GM18519 (cell line): ENCODE measurements around the gene AOC1.

Experiments used
- ATAC-seq: cut with Tn5 transposase; IDR thresholded peaks from one replicate; pipeline ENCODE4 v1.9.1; 2021; ENCODE audit warnings: mild to moderate bottlenecking, moderate library complexity; ENCODE audit not compliant: unreplicated experiment, low FRiP score

AOC1 gene

GRCh38 chr7:150856303-150857275 is 4.3 kb downstream of the AOC1 start:
- ATAC-seq = no peak

- ATAC-seq = no peak
Measured at GRCh38 chr7:150857276-150858055, 5.1 kb downstream of the AOC1 start.

GRCh38 chr7:150858236-150859197 is 6.2 kb downstream of the AOC1 start:
- ATAC-seq = no peak

GRCh38 chr7:150860291-150860977 is 8.1 kb downstream of the AOC1 start:
- no peak for ATAC-seq

GRCh38 chr7:150860978-150861295 is 8.6 kb downstream of the AOC1 start:
- no peak for ATAC-seq

- ATAC-seq = no peak
Measured at GRCh38 chr7:150862356-150862755, 10.0 kb downstream of the AOC1 start.

GRCh38 chr7:150863946-150864345 is 11.6 kb downstream of the AOC1 start:
- no peak for ATAC-seq

- no peak for ATAC-seq
Measured at GRCh38 chr7:150866932-150867564, 14.7 kb downstream of the AOC1 start.

GRCh38 chr7:150867605-150868004 is 15.3 kb downstream of the AOC1 start:
- ATAC-seq = no peak

- no peak for ATAC-seq
Measured at GRCh38 chr7:150869467-150869866, 17.1 kb downstream of the AOC1 start.

GRCh38 chr7:150871601-150872000 is 19.3 kb downstream of the AOC1 start:
- ATAC-seq = no peak

- ATAC-seq = no peak
Measured at GRCh38 chr7:150874401-150875198, 22.3 kb downstream of the AOC1 start.

- no peak for ATAC-seq
Measured at GRCh38 chr7:150875791-150876190, 23.5 kb downstream of the AOC1 start.

GRCh38 chr7:150876817-150877526 is 24.7 kb downstream of the AOC1 start:
- ATAC-seq = no peak

- no peak for ATAC-seq
Measured at GRCh38 chr7:150877536-150877935, 25.2 kb downstream of the AOC1 start.

GRCh38 chr7:150879345-150879744 is 27.0 kb downstream of the AOC1 start:
- ATAC-seq = no peak

GRCh38 chr7:150881189-150881588 is 28.9 kb downstream of the AOC1 start:
- ATAC-seq = no peak
